Stimulated activated CD8-positive, alpha-beta memory T cell treated with anti-CD3 and anti-CD28 coated beads, Interleukin-7, amount 100 ng/mL, for 24 hours (primary cell): ENCODE results near the gene ARID3A.
A peak's percentile ranks its signal among the peaks of the same experiment; 100 is the strongest.
"Not testable (repeated sequence)": the region's sequence is repeated elsewhere in the genome, so short reads cannot be mapped to it uniquely, and the experiment has no call there.

Experiments
- DNase-seq: peaks from one replicate; pipeline ENCODE4 v3.0.0-alpha.2; 2020; ENCODE audit warnings: low read depth

The ARID3A gene

DNA sequence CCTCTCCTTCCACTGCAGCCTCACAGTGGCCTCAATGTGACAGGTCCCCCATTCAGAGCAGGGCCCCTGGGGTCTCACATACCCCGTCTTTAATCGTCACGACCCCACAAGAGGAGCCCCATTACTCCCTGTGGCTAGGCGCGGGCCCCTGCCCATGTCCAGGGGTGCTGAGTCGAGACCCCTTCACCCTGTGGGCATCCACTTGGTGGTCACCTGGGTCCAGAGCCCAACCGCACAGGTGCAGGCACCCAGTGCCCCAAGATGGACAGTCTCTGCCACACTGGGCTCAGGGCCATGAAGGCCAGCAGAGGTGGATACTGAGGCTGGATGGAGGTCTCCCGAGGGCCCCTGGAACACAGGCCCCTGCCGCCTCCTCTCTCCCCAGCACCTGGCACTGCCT lies 92.1 kb downstream of the ARID3A start:
- DNase-seq = no peak

- no peak for DNase-seq
Observed at GRCh38 chr19:1018393-1018792, 92.6 kb downstream of the ARID3A start.

DNA sequence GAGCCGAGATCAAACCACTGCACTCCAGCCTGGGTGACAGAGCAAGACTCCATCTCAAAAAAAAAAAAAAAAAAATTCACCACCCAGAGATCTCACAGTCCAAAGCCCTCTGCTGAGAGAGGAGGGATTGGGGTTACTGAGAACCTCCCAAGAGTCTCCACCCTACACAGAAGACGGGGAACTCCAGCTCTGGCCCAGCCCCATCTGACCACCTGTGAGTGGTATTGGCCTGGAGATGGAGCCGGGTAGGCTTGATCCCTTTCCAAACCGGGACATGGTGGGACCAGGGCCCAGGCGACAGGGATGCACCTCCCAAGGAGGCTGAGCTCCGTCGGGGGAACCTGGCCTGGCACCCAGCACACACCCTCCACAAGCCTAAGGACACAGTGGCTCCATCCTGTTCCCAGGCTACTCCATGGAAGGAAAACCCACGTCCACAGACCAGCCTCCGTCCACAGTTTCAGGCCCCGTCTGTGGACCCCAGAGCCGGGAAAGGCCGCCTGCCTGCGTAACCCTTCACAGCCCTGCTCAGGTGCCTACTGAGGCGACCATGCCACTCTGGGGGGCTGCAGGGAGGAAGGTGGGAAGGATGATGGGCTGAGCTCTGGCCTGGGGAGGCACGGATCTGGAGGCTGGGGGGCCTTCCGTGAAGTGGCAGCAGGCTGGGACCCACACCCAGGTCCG lies 93.2 kb downstream of the ARID3A start:
- no peak for DNase-seq

DNA sequence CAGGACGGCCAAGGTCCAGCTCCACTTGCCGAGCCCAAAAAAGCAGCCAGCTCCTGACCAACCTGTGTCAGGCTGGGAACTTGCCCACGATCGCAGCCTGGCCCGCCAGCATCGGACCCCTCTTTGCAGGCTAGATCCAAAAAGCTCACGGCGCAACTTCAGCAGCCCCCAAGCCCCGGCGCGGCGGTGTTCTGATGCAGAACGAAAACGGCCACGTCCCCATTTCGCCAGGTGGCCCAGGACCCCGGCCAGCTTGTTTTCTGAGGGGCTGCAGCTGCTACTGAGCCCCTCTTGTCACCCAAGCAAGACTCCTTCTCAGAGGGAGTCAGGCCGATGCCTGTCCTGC lies 93.8 kb downstream of the ARID3A start:
- DNase-seq = no peak

DNA sequence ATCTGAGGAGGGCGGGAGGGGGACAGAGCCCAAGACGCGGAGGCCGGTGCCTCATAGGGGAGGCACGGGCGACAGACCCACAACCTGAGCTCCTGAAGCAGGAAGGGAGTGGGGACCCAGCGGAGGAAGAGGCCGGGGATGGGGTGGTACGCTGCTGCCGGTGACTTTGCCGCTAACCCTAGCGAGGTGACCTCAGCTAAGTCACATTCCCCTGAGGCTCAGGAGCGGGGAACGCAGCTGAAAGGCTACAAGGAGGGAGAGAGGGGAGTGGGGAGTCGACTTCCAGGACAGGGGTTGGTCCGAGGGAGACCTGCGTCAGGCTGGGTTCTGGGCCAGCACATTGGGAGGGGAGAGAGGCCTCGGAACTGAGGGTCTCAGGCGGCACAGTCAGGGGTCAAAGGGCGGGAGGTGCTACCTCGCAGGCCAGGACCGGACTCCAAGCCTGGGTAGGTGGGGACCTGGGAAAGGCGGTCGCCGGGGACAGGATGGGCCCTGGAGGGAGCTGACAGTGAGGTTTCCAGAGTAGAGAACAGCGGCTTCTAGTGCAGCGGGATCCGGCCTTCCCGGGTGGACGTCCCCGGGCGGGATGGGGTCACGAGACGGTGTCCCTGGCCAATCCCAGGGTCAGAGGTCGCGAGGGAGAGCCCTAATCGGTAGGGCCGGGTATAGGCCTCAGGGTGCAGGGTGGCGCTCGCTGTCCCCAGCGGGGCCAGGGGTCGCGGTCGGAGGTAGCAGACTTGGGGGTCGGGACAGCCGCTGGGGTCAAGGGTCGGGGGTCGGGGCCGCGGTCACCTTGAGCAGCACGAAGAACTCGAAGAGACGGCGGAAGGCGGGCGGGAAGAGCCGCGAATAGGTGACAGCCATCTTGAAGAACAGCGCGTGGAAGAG lies 94.4 kb downstream of the ARID3A start:
- no peak for DNase-seq

GRCh38 chr19:1020868-1021425 lies 95.1 kb downstream of the ARID3A start, which contains the start of gene TMEM259:
TMEM259 (minus strand) TSS chr19:1021123; CDS start chr19:1020996, 127 bp downstream.
- peak; percentile 92 for DNase-seq

DNA sequence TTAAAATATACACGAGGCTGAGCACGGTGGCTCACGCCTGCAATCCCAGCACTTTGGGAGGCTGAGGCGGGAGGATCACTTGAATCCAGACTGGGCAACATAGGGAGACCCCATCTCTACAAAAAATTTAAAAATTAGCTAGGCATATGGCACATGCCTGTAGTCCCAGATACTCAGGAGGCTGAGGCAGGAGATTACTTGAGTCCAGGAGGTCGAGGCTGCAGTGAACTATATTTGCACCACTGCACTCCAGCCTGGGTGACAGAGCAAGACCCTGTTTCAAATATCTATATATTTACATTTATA lies 98.0 kb downstream of the ARID3A start:
- not testable (repeated sequence) for DNase-seq

DNA sequence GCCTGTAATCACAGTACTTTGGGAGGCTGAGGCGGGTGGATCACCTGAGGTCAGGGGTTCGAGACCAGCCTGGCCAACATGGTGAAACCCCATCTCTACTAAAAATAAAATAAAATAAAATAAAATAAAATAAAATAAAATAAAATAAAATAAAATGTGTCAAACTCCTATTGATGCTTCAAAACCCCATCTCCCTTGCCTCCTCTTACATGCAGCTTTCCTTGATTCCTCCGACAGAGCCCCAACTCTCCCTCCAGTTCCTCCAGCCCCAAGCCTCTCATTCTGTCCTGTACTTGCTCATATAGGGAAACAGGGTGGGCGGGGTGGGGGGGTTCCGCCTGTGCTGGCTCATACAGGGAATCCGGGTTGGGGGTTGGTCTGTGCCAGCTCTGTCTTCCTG lies 99.2 kb downstream of the ARID3A start:
- not testable (repeated sequence) for DNase-seq
